22Rv1 (cell line): ENCODE data around the gene JAML.

Experiments
- ZFX ChIP-seq: fragments of 450-650 bp; IDR thresholded peaks from 2 replicates; pipeline ENCODE4 v1.6.1; 2017; ENCODE audit warnings: antibody characterized with exemption, borderline replicate concordance
- TF ChIP-seq, protein P1 (sequence below): fragments of 450-650 bp; IDR thresholded peaks from 2 replicates; pipeline ENCODE4 v1.5.1; 2017; ENCODE audit warnings: mild to moderate bottlenecking

DNA sequence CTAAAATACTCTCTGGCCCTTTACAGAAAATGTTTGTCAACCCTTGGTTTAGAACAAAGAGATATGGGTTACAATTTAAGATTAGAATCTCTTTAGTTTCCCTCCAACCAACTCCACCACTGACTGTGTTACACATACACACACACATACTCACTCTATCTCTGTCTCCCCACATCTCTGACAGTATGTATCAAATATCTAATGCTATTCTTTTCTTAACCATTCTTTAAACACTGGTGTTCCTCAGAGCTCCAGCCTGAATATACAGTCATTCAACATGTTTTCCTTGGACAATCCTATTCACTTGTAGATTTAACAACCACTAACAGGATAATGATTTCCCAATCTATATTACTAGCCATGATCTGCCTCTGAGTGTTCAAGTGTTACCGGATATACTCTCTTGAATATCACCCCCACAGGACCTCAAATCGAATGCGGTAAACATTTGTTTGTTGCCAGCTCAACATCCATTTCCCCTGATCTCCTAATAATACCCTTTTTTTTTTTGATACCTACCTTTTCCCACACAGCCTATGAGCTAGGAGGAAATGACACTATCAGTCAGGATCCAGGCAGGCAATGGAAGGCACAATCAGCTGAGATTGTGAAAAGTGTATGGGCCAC, 21.2 kb upstream of the JAML start:
- TF ChIP-seq, protein P1, sequence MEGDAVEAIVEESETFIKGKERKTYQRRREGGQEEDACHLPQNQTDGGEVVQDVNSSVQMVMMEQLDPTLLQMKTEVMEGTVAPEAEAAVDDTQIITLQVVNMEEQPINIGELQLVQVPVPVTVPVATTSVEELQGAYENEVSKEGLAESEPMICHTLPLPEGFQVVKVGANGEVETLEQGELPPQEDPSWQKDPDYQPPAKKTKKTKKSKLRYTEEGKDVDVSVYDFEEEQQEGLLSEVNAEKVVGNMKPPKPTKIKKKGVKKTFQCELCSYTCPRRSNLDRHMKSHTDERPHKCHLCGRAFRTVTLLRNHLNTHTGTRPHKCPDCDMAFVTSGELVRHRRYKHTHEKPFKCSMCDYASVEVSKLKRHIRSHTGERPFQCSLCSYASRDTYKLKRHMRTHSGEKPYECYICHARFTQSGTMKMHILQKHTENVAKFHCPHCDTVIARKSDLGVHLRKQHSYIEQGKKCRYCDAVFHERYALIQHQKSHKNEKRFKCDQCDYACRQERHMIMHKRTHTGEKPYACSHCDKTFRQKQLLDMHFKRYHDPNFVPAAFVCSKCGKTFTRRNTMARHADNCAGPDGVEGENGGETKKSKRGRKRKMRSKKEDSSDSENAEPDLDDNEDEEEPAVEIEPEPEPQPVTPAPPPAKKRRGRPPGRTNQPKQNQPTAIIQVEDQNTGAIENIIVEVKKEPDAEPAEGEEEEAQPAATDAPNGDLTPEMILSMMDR = no peak
- TF ChIP-seq ZFX = no peak
